ENCODE data around the gene KCNJ8. TPM values are rescaled to one million over a fixed set of nuclear protein-coding genes. Genes with fewer than 3 reads are reported as not detected.

KCNJ8 gene
- total RNA-seq, 1 experiment from 2014 or later, result 0.22 TPM

DNA sequence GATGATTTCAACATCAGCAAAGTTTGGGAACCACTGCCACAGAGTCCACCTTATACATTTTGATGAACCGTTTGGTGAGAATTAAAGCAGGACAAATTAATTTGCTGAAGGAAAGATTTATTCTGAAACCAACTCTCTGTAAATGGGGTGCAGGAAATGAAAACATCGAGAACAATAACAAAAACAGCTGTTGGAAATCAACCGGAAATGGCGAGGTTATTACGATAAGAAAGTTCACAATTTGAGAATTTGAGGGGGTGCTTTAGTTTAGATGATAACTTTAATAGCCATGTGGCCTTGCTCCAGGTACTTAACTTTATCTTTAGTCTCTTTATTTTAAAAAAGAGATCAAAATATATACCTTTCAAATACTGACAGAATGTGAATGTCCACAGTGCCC lies 56.7 kb downstream of the KCNJ8 start:
- Histone ChIP-seq H2BK120ac (ENCODE audit: low read depth, low read length, poor library complexity, severe bottlenecking) (no peak overlapping the region), H3K9ac (ENCODE audit: extremely low read depth, insufficient read length, low read length) (no peak overlapping the region), H3K18ac (ENCODE audit: insufficient read length, low read depth, low read length) (no peak overlapping the region), H3K27ac (ENCODE audit: insufficient read length, low read depth, low read length) (no peak overlapping the region), H3T11ph (ENCODE audit: low read length) (no peak overlapping the region), H3K4me2 (ENCODE audit: insufficient read depth, insufficient read length, low read length) (no peak overlapping the region), H2BK12ac (ENCODE audit: insufficient read length, low read depth, low read length) (no peak overlapping the region), H4K8ac (replicated peaks; ENCODE audit: insufficient read length, low read depth, low read length) (no peak overlapping the region), H3K4me1 (ENCODE audit: insufficient read depth, low read length) (no peaks in the 10 kb centered on the region), H4K5ac (ENCODE audit: insufficient read length, low read depth, low read length) (no peak overlapping the region), H4K20me1 (ENCODE audit: control insufficient read depth, insufficient read depth, insufficient read length) (no peaks in the 10 kb centered on the region), H2BK5ac (ENCODE audit: insufficient read length, low read length) (no peak overlapping the region), H2AFZ (ENCODE audit: low read length) (no peak overlapping the region), H3K79me1 (ENCODE audit: insufficient read depth, low read depth, low read length, poor library complexity, severe bottlenecking) (no peaks in the 10 kb centered on the region), H3K23me2 (ENCODE audit: insufficient read length, low read depth, low read length, poor library complexity, severe bottlenecking) (no peaks in the 10 kb centered on the region), H3K79me2 (ENCODE audit: insufficient read depth, low read length) (no peaks in the 10 kb centered on the region), H3K23ac (ENCODE audit: insufficient read length, low read depth, low read length) (no peak overlapping the region), H4K91ac (ENCODE audit: insufficient read length, low read depth, low read length) (no peak overlapping the region), H3K27me3 (ENCODE audit: insufficient read depth, low read length) (no peaks in the 10 kb centered on the region), H3K14ac (ENCODE audit: insufficient read depth, low read length) (no peak overlapping the region), H2BK15ac (ENCODE audit: low read depth, low read length) (no peak overlapping the region), H3K56ac (ENCODE audit: insufficient read length, low read depth, low read length) (no peak overlapping the region), H3K9me3 (ENCODE audit: control insufficient read depth, low read depth, low read length) (no peaks in the 10 kb centered on the region), H3K4ac (ENCODE audit: low read depth, low read length) (no peak overlapping the region), H2AK5ac (ENCODE audit: insufficient read length, low read length) (no peak overlapping the region), H2BK20ac (ENCODE audit: low read depth, low read length, poor library complexity, severe bottlenecking) (no peak overlapping the region)
- Mint-ChIP-seq H3K36me3 (ENCODE audit: insufficient read depth in 1 of 3, low read depth in 3 of 3) (no peaks in the 10 kb centered on the region), H3K9me3 (no peaks in the 10 kb centered on the region), H3K4me1 (no peaks in the 10 kb centered on the region), H3K27me3 (ENCODE audit: low read depth) (no peaks in the 10 kb centered on the region; the same call in 1 of the 2 replicates), H3K4me3 (no peak overlapping the region), H3K27ac (no peak overlapping the region)
- TF ChIP-seq, protein P1, sequence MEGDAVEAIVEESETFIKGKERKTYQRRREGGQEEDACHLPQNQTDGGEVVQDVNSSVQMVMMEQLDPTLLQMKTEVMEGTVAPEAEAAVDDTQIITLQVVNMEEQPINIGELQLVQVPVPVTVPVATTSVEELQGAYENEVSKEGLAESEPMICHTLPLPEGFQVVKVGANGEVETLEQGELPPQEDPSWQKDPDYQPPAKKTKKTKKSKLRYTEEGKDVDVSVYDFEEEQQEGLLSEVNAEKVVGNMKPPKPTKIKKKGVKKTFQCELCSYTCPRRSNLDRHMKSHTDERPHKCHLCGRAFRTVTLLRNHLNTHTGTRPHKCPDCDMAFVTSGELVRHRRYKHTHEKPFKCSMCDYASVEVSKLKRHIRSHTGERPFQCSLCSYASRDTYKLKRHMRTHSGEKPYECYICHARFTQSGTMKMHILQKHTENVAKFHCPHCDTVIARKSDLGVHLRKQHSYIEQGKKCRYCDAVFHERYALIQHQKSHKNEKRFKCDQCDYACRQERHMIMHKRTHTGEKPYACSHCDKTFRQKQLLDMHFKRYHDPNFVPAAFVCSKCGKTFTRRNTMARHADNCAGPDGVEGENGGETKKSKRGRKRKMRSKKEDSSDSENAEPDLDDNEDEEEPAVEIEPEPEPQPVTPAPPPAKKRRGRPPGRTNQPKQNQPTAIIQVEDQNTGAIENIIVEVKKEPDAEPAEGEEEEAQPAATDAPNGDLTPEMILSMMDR (conservative IDR thresholded peaks at IDR 0.05), result no peak
- WGBS (ENCODE audit: extremely low coverage, insufficient read length, low lambda C conversion rate), result no CpG with 5 or more reads among the region's 5 CpGs
- DNase-seq, result no peak
